GM21528 (cell line): ENCODE measurements around the gene TSNAXIP1.
"Not testable (repeated sequence)": the region's sequence is repeated elsewhere in the genome, so short reads cannot be mapped to it uniquely, and the experiment has no call there.

Experiments used
- ATAC-seq: cut with Tn5 transposase; IDR thresholded peaks from one replicate; pipeline ENCODE4 v1.9.1; 2021; ENCODE audit warnings: mild to moderate bottlenecking, moderate library complexity; ENCODE audit not compliant: unreplicated experiment, low FRiP score

The TSNAXIP1 gene

GRCh38 chr16:67833415-67834241, 26.9 kb downstream of the TSNAXIP1 start:
- ATAC-seq, result peak; percentile 89

GRCh38 chr16:67834242-67834614, 27.5 kb downstream of the TSNAXIP1 start:
- no peak for ATAC-seq

DNA sequence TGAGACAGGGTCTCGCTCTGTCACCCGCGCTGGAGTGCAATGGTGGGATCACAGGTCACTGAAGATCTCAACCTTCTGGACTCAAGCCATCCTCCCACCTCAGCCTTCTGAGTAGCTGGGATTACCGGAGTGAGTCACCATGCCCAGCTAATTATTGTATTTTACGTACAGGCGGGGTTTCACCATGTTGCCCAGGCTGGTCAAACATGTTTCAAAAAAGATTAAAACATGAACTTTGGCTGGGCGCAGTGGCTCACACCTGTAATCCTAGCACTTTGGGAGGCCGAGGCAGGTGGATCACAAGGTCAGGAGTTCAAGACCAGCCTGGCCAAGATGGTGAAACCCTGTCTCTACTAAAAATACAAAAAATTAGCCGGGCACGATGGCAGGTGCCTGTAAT, 30.5 kb downstream of the TSNAXIP1 start:
- not testable (repeated sequence) for ATAC-seq

DNA sequence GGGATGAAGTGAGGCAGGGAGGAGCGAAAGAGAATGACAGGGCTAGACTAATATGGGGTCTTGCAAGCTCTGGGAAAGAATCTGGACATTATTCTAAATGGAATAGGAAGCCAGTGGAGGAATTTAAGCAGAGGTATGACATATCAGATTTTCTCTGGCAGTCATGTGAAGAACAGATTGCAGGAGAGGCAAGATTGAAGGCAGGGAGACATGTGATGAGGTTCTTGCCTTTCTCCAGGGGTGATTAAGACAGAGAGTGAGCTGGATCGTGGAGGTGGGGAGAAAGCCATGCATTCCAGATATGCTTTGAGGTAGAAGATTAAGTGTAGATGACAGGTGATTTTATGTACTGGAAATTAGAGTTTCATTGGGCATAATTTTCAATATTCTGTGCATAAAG, 31.1 kb downstream of the TSNAXIP1 start:
- no peak for ATAC-seq

DNA sequence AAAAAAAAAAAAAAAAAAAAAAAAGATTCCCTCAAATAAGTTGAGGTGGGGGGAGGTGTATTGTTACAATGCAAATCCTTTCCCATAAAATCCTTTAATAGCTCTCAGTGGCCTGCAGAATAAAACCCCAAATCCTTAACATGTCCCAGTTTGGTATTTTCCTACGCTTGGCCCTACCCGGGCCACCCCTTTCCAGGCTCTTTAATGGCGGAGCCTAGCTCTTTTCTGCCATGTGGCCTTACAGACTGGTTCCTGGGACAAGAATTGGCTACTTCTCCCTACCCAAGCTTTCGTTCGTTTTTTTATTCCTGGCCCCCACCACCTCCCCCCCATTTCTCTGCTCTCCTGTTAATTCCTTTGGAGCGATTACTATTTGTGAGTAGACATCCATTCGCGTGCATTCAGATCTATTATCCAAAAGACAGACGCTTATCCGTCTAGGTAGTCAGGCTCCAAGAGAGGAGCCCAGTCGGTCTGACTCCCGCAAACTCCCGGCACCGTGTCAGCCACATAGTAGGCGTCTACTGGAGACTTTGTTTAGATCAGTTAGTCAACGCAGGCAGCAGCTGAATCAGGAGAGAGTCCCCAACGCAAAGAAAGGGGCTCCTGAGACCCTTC, 34.6 kb downstream of the TSNAXIP1 start:
- no peak for ATAC-seq

DNA sequence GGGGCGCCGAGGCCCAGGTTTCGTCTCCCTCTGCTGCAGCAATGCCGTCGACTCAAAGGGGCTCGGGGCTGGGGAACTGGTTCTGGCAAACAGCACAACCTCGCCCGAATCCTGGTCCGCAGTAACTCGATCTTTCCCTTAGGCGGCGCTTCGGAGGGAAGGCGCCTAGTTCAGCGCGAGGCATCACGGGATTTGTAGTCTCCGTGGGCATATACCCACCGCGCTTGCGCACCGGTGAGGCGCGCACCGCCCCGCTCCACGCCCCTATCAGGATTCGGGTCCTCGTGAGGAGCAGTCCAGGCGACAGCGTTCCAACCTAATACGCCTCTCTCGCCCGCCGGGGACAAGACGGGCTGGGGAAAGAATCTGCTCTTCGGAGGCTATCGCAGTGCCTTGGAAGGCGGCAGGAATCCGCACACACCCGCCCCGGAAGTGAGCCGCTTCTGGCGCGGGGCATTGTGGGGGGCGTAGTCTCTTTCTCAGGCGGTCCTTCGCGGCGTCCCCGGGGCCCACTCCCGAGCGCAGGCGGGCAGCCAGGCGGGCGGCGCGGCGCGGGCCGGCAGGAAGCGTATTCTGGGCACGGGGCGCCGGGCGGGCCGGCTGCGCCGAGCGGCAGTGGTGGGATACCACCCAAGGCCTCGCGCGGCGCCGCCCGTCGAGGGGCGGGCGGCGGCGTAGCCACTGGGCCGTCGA, 35.3 kb downstream of the TSNAXIP1 start, which contains the start of gene THAP11:
Gene THAP11, plus strand, starts transcription at position 505 of the 693 bp plus-strand sequence. CDS start 235 bp downstream, outside the sequence.
- ATAC-seq, result peak; percentile 48

DNA sequence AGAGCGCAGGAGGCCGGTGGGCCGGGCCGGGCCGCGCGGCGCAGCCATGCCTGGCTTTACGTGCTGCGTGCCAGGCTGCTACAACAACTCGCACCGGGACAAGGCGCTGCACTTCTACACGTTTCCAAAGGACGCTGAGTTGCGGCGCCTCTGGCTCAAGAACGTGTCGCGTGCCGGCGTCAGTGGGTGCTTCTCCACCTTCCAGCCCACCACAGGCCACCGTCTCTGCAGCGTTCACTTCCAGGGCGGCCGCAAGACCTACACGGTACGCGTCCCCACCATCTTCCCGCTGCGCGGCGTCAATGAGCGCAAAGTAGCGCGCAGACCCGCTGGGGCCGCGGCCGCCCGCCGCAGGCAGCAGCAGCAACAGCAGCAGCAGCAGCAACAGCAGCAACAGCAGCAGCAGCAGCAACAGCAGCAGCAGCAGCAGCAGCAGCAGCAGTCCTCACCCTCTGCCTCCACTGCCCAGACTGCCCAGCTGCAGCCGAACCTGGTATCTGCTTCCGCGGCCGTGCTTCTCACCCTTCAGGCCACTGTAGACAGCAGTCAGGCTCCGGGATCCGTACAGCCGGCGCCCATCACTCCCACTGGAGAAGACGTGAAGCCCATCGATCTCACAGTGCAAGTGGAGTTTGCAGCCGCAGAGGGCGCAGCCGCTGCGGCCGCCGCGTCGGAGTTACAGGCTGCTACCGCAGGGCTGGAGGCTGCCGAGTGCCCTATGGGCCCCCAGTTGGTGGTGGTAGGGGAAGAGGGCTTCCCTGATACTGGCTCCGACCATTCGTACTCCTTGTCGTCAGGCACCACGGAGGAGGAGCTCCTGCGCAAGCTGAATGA, 36.0 kb downstream of the TSNAXIP1 start:
- peak; percentile 11 for ATAC-seq

DNA sequence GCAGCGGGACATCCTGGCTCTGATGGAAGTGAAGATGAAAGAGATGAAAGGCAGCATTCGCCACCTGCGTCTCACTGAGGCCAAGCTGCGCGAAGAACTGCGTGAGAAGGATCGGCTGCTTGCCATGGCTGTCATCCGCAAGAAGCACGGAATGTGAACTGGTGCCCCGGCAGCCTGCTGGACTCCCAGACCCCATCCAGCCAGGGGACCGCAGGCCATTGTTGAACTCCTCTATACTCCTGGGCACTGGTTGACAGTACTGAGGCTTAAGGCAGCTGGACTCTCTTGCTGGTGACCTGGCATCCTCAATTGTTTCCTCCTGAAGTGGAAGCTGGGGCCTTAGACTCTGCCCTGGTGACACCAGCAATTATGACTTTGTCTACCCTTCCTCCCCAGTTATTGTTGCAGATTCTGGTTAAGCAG, 36.7 kb downstream of the TSNAXIP1 start:
- no peak for ATAC-seq

- no peak for ATAC-seq
Observed at GRCh38 chr16:67844497-67844896, 37.8 kb downstream of the TSNAXIP1 start.

DNA sequence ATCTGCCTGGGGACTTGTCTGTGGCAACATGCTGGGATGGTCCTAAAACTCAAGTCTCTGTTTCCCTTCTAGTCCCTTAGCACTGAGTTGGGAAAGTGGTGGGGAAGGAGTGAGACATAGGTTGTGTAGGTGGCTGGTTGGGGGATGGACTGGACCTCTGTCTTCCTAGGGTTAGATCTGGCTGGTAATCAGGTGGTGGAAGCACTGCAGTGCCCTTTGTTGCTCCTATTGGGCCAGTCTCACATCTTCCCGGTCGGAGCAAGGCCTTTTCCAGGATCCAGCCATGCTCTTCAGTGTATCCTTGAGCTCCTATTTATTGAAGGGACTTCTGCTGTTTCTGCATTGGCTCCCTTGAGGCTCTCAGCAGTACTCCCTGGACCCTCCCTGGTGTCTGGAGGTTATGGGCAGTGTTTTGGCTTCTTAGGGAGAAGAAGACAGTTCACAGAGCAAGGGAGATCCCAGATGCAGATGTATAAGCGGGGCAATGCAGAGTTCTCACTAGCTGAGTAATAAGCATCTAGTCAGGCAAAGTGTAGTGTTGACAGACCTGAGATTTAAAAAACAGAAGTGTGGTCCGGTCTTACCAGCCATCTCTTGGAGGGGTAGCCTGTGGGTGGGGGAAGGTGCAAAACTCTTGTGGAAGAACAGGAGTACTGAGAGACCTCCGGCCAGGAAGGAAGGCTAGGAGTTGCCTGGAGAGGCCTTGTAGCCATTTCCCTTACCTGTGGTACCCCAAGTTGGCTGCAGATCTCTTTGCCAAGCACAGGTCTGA, 38.8 kb downstream of the TSNAXIP1 start:
- ATAC-seq, result no peak

GRCh38 chr16:67846063-67846319, 39.3 kb downstream of the TSNAXIP1 start:
- ATAC-seq, result no peak

- peak; percentile 51 for ATAC-seq
Observed at GRCh38 chr16:67846320-67847063, 39.8 kb downstream of the TSNAXIP1 start, which contains the start of gene NUTF2. NUTF2 (plus strand) TSS chr16:67846933; CDS start chr16:67865131, 18,198 bp downstream.

GRCh38 chr16:67847064-67847861, 40.6 kb downstream of the TSNAXIP1 start, which contains the start of gene CENPT:
CENPT (minus strand) TSS chr16:67847693; CDS start chr16:67833859, 13,834 bp downstream.
- peak; percentile 38 for ATAC-seq

DNA sequence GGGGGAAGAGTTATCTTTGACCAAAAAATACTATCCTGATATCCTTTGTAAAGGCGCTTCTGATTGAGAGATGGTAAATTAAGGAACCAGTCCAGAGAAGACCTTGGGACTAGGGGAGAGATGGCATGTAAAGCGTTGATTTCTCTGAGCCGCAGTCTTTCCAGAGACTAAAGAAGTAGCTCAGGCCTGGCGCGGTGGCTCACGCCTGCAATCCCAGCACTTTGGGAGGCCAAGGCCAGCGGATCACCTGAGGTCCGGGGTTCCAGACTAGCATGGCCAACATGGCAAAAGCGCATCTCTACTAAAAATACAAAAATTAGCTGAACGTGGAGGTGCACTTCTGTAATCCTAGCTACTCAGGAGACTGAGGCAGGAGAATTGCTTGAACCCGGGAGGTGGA, 41.4 kb downstream of the TSNAXIP1 start:
- no peak for ATAC-seq

GRCh38 chr16:67853670-67854069, 47.0 kb downstream of the TSNAXIP1 start:
- no peak for ATAC-seq

GRCh38 chr16:67855789-67856188, 49.1 kb downstream of the TSNAXIP1 start:
- no peak for ATAC-seq

DNA sequence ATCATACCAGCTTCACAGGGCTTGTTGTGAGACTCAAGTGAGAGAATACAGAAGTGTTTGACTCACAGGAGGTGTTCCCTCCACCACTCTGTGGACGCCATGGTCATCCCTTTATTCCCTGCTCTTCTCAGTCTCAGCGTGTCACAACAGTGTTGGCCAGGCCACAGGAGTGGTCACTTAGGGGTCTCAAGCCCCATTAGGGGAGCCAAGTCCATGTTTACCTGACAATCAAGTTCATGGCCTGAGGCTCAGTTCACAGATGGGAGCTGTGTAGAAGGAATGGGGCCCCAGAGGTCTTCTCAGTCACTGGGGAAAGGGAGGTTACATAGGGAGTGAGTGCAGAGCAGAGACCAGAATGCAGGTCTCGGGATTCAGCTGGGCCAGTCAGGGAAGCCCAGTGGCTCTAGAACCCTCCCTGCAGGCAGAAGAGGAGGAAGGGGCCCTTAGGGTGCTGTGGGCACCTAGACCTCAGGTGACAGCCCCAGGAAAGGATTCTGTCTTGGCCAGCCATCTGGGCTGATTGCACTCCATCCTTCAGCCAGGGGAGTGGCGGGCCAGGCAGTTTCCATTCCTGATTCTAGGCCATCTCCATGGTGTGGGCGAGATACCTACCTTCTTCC, 50.3 kb downstream of the TSNAXIP1 start:
- ATAC-seq, result no peak
